ENCODE results near the gene ZMIZ1. TPM values are rescaled to one million over a fixed set of nuclear protein-coding genes. Genes with fewer than 3 reads are reported as not detected.
A peak's percentile ranks its signal among the peaks of the same experiment; 100 is the strongest.

Gene ZMIZ1
- total RNA-seq, 1 donor from 2014 or later = 6.3 TPM

DNA sequence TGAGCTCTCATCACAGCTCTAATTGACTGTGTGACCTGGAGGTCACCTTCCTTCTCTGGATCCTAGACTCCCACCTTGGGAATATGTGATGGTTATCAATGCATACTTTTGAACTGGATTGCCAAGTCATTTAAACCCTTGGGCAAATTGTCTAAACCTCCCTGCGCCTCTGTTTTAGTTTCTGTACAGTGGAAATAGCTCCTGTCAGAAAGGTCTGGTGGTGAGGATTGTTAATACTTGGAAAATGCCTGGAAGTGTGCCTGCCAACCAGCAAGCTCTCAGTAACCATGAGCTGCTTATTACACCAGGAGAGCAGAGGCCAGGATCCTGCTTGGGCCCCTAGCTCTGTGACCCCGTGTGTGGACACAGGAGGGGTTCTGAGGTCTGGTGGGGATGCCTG, 169.8 kb downstream of the ZMIZ1 start:
- TF ChIP-seq, protein P1, sequence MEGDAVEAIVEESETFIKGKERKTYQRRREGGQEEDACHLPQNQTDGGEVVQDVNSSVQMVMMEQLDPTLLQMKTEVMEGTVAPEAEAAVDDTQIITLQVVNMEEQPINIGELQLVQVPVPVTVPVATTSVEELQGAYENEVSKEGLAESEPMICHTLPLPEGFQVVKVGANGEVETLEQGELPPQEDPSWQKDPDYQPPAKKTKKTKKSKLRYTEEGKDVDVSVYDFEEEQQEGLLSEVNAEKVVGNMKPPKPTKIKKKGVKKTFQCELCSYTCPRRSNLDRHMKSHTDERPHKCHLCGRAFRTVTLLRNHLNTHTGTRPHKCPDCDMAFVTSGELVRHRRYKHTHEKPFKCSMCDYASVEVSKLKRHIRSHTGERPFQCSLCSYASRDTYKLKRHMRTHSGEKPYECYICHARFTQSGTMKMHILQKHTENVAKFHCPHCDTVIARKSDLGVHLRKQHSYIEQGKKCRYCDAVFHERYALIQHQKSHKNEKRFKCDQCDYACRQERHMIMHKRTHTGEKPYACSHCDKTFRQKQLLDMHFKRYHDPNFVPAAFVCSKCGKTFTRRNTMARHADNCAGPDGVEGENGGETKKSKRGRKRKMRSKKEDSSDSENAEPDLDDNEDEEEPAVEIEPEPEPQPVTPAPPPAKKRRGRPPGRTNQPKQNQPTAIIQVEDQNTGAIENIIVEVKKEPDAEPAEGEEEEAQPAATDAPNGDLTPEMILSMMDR (IDR thresholded peaks at IDR 0.05; ENCODE audit: insufficient read depth, low read length, severe bottlenecking) = no peak
- Histone ChIP-seq H3K36me3 (ENCODE audit: control insufficient read depth, insufficient read depth, low read length) (no peaks in the 10 kb centered on the region), H3K4me3 (ENCODE audit: low read depth, low read length) (no peak overlapping the region), H3K27me3 (ENCODE audit: control insufficient read depth, insufficient read depth, low read length) (no peaks in the 10 kb centered on the region)
- FAIRE-seq (no peak), DNase-seq (ENCODE audit: low read depth) (no peak)

DNA sequence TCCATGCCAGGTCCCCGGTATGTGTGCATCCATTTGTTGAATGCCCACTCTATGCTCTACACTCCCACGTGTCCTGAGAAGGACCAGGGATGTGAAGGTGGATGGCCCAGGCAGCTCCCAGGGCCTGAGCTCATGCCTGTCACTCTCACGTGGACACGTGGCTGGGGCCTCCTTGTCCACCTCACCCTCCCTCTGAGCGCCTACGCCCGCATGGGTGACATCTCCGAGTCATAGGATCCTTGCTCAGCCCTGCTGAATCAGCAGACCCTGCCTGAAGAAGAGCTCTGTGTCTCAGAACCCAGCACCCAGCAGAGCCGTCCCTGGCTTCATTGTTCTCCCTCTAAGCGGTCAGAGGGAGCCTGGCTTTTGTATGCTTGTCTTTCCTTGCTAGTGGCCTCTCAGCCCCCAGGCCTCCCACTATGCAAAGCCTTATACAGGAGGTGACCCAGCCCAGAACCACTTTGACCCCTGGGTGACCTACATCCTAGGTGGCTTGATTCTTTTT, 170.6 kb downstream of the ZMIZ1 start:
- FAIRE-seq = no peak
- TF ChIP-seq, protein P1 (IDR thresholded peaks at IDR 0.05; ENCODE audit: insufficient read depth, low read length, severe bottlenecking) = no peak
- no peak overlapping the region for H3K4me3 ChIP-seq (ENCODE audit: low read depth, low read length)
- DNase-seq (ENCODE audit: low read depth) = peak; percentile 64
- no peaks in the 10 kb centered on the region for H3K36me3 ChIP-seq (ENCODE audit: control insufficient read depth, insufficient read depth, low read length)
- no peaks in the 10 kb centered on the region for H3K27me3 ChIP-seq (ENCODE audit: control insufficient read depth, insufficient read depth, low read length)

DNA sequence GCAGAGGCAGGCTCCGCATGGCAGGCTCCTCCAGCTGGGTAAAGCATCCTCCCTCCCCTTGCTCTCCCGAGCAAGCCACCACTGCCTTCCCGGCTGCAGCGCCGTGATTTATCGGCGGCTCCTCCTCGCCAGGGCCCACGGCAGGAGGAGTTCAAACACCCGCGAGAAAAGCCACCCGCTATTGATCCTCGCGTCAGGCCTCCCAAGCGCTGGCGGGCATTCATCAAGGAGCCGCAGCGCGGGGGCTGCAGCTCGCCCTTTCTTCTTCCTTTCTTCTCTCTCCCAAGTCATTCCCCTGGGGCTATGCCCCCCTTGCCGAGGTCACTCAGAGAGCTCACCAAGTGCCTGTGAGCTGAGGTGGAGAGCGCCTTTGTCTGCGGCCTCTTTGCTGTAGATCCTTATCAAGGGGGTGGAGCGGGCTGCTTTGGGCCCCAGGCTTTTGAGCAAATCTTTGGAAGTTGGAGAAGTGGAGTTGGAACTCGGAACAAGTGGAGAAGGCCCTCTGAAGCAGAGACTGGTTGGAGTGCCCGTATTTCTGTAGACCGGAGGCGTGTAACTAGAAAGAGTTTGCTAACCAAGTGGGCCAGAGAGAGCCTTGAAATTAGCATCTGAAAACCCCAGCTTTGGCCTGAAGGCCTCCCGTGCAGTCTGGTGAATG, 171.3 kb downstream of the ZMIZ1 start:
- DNase-seq (ENCODE audit: low read depth) = no peak
- FAIRE-seq = no peak
- Histone ChIP-seq H3K36me3 (ENCODE audit: control insufficient read depth, insufficient read depth, low read length) (no peaks in the 10 kb centered on the region), H3K27me3 (ENCODE audit: control insufficient read depth, insufficient read depth, low read length) (no peaks in the 10 kb centered on the region), H3K4me3 (ENCODE audit: low read depth, low read length) (no peak overlapping the region)
- TF ChIP-seq, protein P1 (IDR thresholded peaks at IDR 0.05; ENCODE audit: insufficient read depth, low read length, severe bottlenecking) = no peak

DNA sequence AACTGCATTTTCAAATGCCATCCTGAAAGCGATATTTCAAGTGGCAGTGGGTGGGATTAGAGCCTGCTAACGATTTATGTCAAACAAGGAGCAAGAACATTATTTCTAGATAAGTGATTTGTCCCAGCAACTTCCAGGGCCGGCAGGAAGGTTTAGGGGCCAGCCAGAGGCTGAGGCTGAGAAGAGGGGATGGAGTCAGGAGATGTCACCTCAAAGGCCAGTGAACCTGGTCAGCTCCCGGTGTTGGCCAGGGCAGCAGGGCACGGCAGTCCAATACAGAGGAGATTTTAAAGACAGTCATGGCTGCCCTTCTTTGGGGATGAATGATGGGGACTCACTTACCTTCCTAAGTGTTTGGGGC, 172.8 kb downstream of the ZMIZ1 start:
- H3K27me3 ChIP-seq (ENCODE audit: control insufficient read depth, insufficient read depth, low read length) = no peaks in the 10 kb centered on the region
- H3K4me3 ChIP-seq (ENCODE audit: low read depth, low read length) = no peak overlapping the region
- DNase-seq (ENCODE audit: low read depth) (no peak), FAIRE-seq (no peak)
- no peaks in the 10 kb centered on the region for H3K36me3 ChIP-seq (ENCODE audit: control insufficient read depth, insufficient read depth, low read length)
- TF ChIP-seq, protein P1 (IDR thresholded peaks at IDR 0.05; ENCODE audit: insufficient read depth, low read length, severe bottlenecking) = no peak

DNA sequence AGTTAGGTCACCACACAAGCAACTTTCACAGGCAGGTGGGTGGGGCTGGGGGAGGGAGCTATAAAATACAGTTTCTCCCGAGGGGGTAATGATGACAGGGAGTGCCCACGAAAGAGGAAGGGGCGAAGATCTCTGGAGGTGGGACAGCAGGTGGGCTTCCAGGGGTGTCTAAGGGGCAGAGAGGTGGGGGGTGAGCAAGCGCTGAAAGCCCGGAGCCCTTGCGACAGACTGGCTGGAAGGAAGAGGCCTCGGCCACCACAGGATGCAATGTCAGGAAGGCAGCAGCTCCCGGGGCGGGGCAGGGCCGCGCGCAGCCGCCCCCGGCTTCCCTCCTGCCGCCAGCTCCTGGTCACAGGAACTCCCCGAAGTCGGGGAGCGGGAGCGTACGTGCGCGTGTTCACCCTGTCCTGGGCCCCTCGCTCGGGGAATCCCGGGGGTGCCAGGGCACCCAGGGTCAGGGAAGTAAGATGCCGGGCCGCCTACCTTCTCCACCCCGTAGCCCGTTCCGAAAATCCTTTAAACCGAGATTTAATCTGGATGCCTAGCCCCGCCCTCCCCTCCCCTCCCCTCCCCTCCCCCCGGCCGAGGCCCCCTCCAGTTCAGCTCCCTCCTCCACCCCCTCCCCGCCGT, 173.3 kb downstream of the ZMIZ1 start:
- FAIRE-seq = no peak
- Histone ChIP-seq H3K27me3 (ENCODE audit: control insufficient read depth, insufficient read depth, low read length) (no peaks in the 10 kb centered on the region), H3K4me3 (ENCODE audit: low read depth, low read length) (peak overlapping the region; percentile 33), H3K36me3 (ENCODE audit: control insufficient read depth, insufficient read depth, low read length) (no peaks in the 10 kb centered on the region)
- peak; percentile 48 for DNase-seq (ENCODE audit: low read depth)
- TF ChIP-seq, protein P1 (IDR thresholded peaks at IDR 0.05; ENCODE audit: insufficient read depth, low read length, severe bottlenecking) = no peak

Measured in bronchial epithelial cell (primary cell).